Measurements from ENCODE around the gene AURKA. TPM values are rescaled to one million over a fixed set of nuclear protein-coding genes. Genes with fewer than 3 reads are reported as not detected.
A peak's percentile ranks its signal among the peaks of the same experiment; 100 is the strongest.

The AURKA gene
- total and polyA plus RNA-seq, 9 of the 15 experiments (the other 6 are each of a cell fraction or from before 2014, with no cell fraction given), result 72.7 to 162 (median 113) TPM

GRCh38 chr20:56359212-56360132 lies 32.5 kb downstream of the AURKA start (continued):
- TF ChIP-seq RERE (CRISPR knock-in tag; IDR thresholded peaks at IDR 0.05; ENCODE audit: borderline replicate concordance) (no peak), ZNF644 (tag; IDR thresholded peaks at IDR 0.05; ENCODE audit: low read depth) (no peak), FOXP1 (CRISPR knock-in tag; IDR thresholded peaks at IDR 0.05) (peak; percentile 71), ZNF766 (CRISPR knock-in tag; conservative IDR thresholded peaks at IDR 0.05) (0 out of 2 replicates have a peak, but pooled peaks have one; percentile 4), ETS2 (tag; IDR thresholded peaks at IDR 0.05; ENCODE audit: borderline replicate concordance, poor library complexity, severe bottlenecking) (no peak), PHF8 (IDR thresholded peaks at IDR 0.05; ENCODE audit: borderline replicate concordance, low read length) (peak; percentile 34; the same call in 1 of the 2 replicates), ZNF121 (CRISPR knock-in tag; conservative IDR thresholded peaks at IDR 0.05) (no peak), DNMT1 (IDR thresholded peaks at IDR 0.05) (no peak), XRCC3 (IDR thresholded peaks at IDR 0.05) (no peak), STAT6 (CRISPR knock-in tag; IDR thresholded peaks at IDR 0.05) (no peak), ZBTB17 (CRISPR knock-in tag; IDR thresholded peaks at IDR 0.05) (no peak), ZNF133 (CRISPR knock-in tag; IDR thresholded peaks at IDR 0.05) (no peak), KLF1 (tag; IDR thresholded peaks at IDR 0.05) (no peak), BMI1 (IDR thresholded peaks at IDR 0.05; ENCODE audit: low read length) (no peak), KLF10 (CRISPR knock-in tag; IDR thresholded peaks at IDR 0.05) (no peak), ATF3 (IDR thresholded peaks at IDR 0.05) (no peak), ATF3 (CRISPR knock-in tag; conservative IDR thresholded peaks at IDR 0.05) (no peak)

Measured in K562 (cell line).